ENCODE data around the gene OGFOD2.

The OGFOD2 gene

GRCh38 chr12:122974892-122975789, at the start of gene OGFOD2:
Gene OGFOD2, plus strand, starts transcription at chr12:122975244. Its CDS starts 8 bp downstream, at chr12:122975252.
- H3K4me1 ChIP-seq (ENCODE audit: insufficient read depth, low read length, severe bottlenecking) = peaks cover 33% of the 10 kb centered on the region
- no peaks in the 10 kb centered on the region for H3K27me3 ChIP-seq (ENCODE audit: insufficient read depth, low read length)
- H3K79me2 ChIP-seq (ENCODE audit: insufficient read depth, low read length) = no peaks in the 10 kb centered on the region
- H3K9me3 ChIP-seq (ENCODE audit: low read length) = no peaks in the 10 kb centered on the region
- no peaks in the 10 kb centered on the region for H3F3A ChIP-seq (ENCODE audit: insufficient read depth, low read length)
- H3K4me3 ChIP-seq (ENCODE audit: low read depth, low read length, poor library complexity, severe bottlenecking) = peak within 1 kb of the TSS; percentile 90
- H3K4me2 ChIP-seq (ENCODE audit: low read length) = peak within 1 kb of the TSS; percentile 82
- peak within 1 kb of the TSS; percentile 98 for H3K9ac ChIP-seq (ENCODE audit: low read length)
- H2AFZ ChIP-seq (ENCODE audit: low read length) = peak within 1 kb of the TSS; percentile 54; the same call in 1 of the 2 replicates
- H3K9me2 ChIP-seq (ENCODE audit: low read depth, low read length) = no peaks in the 10 kb centered on the region
- H3K27ac ChIP-seq (ENCODE audit: low read depth, low read length, poor library complexity, severe bottlenecking) = peak within 1 kb of the TSS; percentile 95
- H3K36me3 ChIP-seq (ENCODE audit: insufficient read depth, low read length) = peaks cover 23% of the 10 kb centered on the region; the same call in 1 of the 2 replicates
- TF ChIP-seq EZH2 (IDR thresholded peaks at IDR 0.05; ENCODE audit: borderline replicate concordance, low read length) (no peak), CTCF (IDR thresholded peaks at IDR 0.05; ENCODE audit: low read length) (no peak)
- H4K20me1 ChIP-seq (ENCODE audit: insufficient read depth, low read length) = no peaks in the 10 kb centered on the region

- Histone ChIP-seq H2AFZ (ENCODE audit: low read length) (no peak overlapping the region), H3K4me3 (ENCODE audit: low read depth, low read length, poor library complexity, severe bottlenecking) (no peak overlapping the region), H3K4me1 (ENCODE audit: insufficient read depth, low read length, severe bottlenecking) (no peaks in the 10 kb centered on the region), H3K36me3 (ENCODE audit: insufficient read depth, low read length) (no peaks in the 10 kb centered on the region), H3K9ac (ENCODE audit: low read length) (no peak overlapping the region), H4K20me1 (ENCODE audit: insufficient read depth, low read length) (no peaks in the 10 kb centered on the region), H3K27me3 (ENCODE audit: insufficient read depth, low read length) (0 out of 2 replicates have a peak, but pooled peaks cover 4% of the 10 kb centered on the region), H3K9me2 (ENCODE audit: low read depth, low read length) (no peaks in the 10 kb centered on the region), H3K9me3 (ENCODE audit: low read length) (no peaks in the 10 kb centered on the region), H3K4me2 (ENCODE audit: low read length) (no peak overlapping the region), H3K27ac (ENCODE audit: low read depth, low read length, poor library complexity, severe bottlenecking) (no peak overlapping the region), H3K79me2 (ENCODE audit: insufficient read depth, low read length) (no peaks in the 10 kb centered on the region), H3F3A (ENCODE audit: insufficient read depth, low read length) (no peaks in the 10 kb centered on the region)
- no peak for TF ChIP-seq EZH2 (IDR thresholded peaks at IDR 0.05; ENCODE audit: borderline replicate concordance, low read length)
- TF ChIP-seq CTCF (IDR thresholded peaks at IDR 0.05; ENCODE audit: low read length) = no peak
Measured at GRCh38 chr12:122927756-122928403, 47.2 kb upstream of the OGFOD2 start.

GRCh38 chr12:122928404-122929147, 46.5 kb upstream of the OGFOD2 start:
- no peaks in the 10 kb centered on the region for H3K4me1 ChIP-seq (ENCODE audit: insufficient read depth, low read length, severe bottlenecking)
- H3F3A ChIP-seq (ENCODE audit: insufficient read depth, low read length) = no peaks in the 10 kb centered on the region
- 0 out of 2 replicates have a peak, but pooled peaks cover 4% of the 10 kb centered on the region for H3K27me3 ChIP-seq (ENCODE audit: insufficient read depth, low read length)
- H3K36me3 ChIP-seq (ENCODE audit: insufficient read depth, low read length) = no peaks in the 10 kb centered on the region
- H2AFZ ChIP-seq (ENCODE audit: low read length) = no peak overlapping the region
- H3K4me3 ChIP-seq (ENCODE audit: low read depth, low read length, poor library complexity, severe bottlenecking) = no peak overlapping the region
- no peaks in the 10 kb centered on the region for H4K20me1 ChIP-seq (ENCODE audit: insufficient read depth, low read length)
- H3K9me3 ChIP-seq (ENCODE audit: low read length) = no peaks in the 10 kb centered on the region
- no peak overlapping the region for H3K4me2 ChIP-seq (ENCODE audit: low read length)
- no peaks in the 10 kb centered on the region for H3K79me2 ChIP-seq (ENCODE audit: insufficient read depth, low read length)
- H3K27ac ChIP-seq (ENCODE audit: low read depth, low read length, poor library complexity, severe bottlenecking) = no peak overlapping the region
- H3K9me2 ChIP-seq (ENCODE audit: low read depth, low read length) = no peaks in the 10 kb centered on the region
- TF ChIP-seq CTCF (IDR thresholded peaks at IDR 0.05; ENCODE audit: low read length) = no peak
- no peak for TF ChIP-seq EZH2 (IDR thresholded peaks at IDR 0.05; ENCODE audit: borderline replicate concordance, low read length)
- H3K9ac ChIP-seq (ENCODE audit: low read length) = no peak overlapping the region
